ENCODE data around the gene HS3ST2.
A peak's percentile ranks its signal among the peaks of the same experiment; 100 is the strongest.

HS3ST2 gene

GRCh38 chr16:22787466-22788192 lies 26.3 kb upstream of the HS3ST2 start:
- H3K4me3 ChIP-seq (ENCODE audit: low read length), result no peak overlapping the region
- H3K27me3 ChIP-seq (ENCODE audit: control insufficient read depth, insufficient read depth, low read length), result no peaks in the 10 kb centered on the region
- H3K36me3 ChIP-seq (ENCODE audit: control insufficient read depth, insufficient read depth, low read length), result no peaks in the 10 kb centered on the region
- no peak overlapping the region for H3K9ac ChIP-seq (ENCODE audit: low read length)
- no peak overlapping the region for H3K27ac ChIP-seq (ENCODE audit: low read depth, low read length)
- no peaks in the 10 kb centered on the region for H3K4me1 ChIP-seq (ENCODE audit: control insufficient read depth, insufficient read depth, low read length)

- H3K4me3 ChIP-seq (ENCODE audit: low read length), result no peak overlapping the region
- H3K27me3 ChIP-seq (ENCODE audit: control insufficient read depth, insufficient read depth, low read length), result no peaks in the 10 kb centered on the region
- no peaks in the 10 kb centered on the region for H3K36me3 ChIP-seq (ENCODE audit: control insufficient read depth, insufficient read depth, low read length)
- H3K9ac ChIP-seq (ENCODE audit: low read length), result no peak overlapping the region
- no peaks in the 10 kb centered on the region for H3K4me1 ChIP-seq (ENCODE audit: control insufficient read depth, insufficient read depth, low read length)
- H3K27ac ChIP-seq (ENCODE audit: low read depth, low read length), result no peak overlapping the region
Measured at GRCh38 chr16:22788193-22788530, 25.8 kb upstream of the HS3ST2 start.

GRCh38 chr16:22789281-22789945 lies 24.5 kb upstream of the HS3ST2 start:
- H3K9ac ChIP-seq (ENCODE audit: low read length), result no peak overlapping the region
- no peaks in the 10 kb centered on the region for H3K4me1 ChIP-seq (ENCODE audit: control insufficient read depth, insufficient read depth, low read length)
- H3K27ac ChIP-seq (ENCODE audit: low read depth, low read length), result no peak overlapping the region
- H3K4me3 ChIP-seq (ENCODE audit: low read length), result no peak overlapping the region
- H3K27me3 ChIP-seq (ENCODE audit: control insufficient read depth, insufficient read depth, low read length), result no peaks in the 10 kb centered on the region
- H3K36me3 ChIP-seq (ENCODE audit: control insufficient read depth, insufficient read depth, low read length), result no peaks in the 10 kb centered on the region

GRCh38 chr16:22797551-22797950 lies 16.4 kb upstream of the HS3ST2 start:
- no peaks in the 10 kb centered on the region for H3K4me1 ChIP-seq (ENCODE audit: control insufficient read depth, insufficient read depth, low read length)
- H3K27me3 ChIP-seq (ENCODE audit: control insufficient read depth, insufficient read depth, low read length), result no peaks in the 10 kb centered on the region
- H3K9ac ChIP-seq (ENCODE audit: low read length), result no peak overlapping the region
- H3K27ac ChIP-seq (ENCODE audit: low read depth, low read length), result no peak overlapping the region
- H3K36me3 ChIP-seq (ENCODE audit: control insufficient read depth, insufficient read depth, low read length), result no peaks in the 10 kb centered on the region
- no peak overlapping the region for H3K4me3 ChIP-seq (ENCODE audit: low read length)

- Histone ChIP-seq H3K4me3 (ENCODE audit: low read length) (no peak overlapping the region), H3K9ac (ENCODE audit: low read length) (no peak overlapping the region), H3K27ac (ENCODE audit: low read depth, low read length) (no peak overlapping the region), H3K27me3 (ENCODE audit: control insufficient read depth, insufficient read depth, low read length) (no peaks in the 10 kb centered on the region), H3K4me1 (ENCODE audit: control insufficient read depth, insufficient read depth, low read length) (no peaks in the 10 kb centered on the region), H3K36me3 (ENCODE audit: control insufficient read depth, insufficient read depth, low read length) (no peaks in the 10 kb centered on the region)
Measured at GRCh38 chr16:22799113-22799512, 14.8 kb upstream of the HS3ST2 start.

- H3K27me3 ChIP-seq (ENCODE audit: control insufficient read depth, insufficient read depth, low read length), result no peaks in the 10 kb centered on the region
Measured at GRCh38 chr16:22804893-22805292, 9.1 kb upstream of the HS3ST2 start.

GRCh38 chr16:22805326-22805725 lies 8.6 kb upstream of the HS3ST2 start:
- H3K27ac ChIP-seq (ENCODE audit: low read depth, low read length), result no peak overlapping the region
- no peak overlapping the region for H3K4me3 ChIP-seq (ENCODE audit: low read length)
- no peak overlapping the region for H3K9ac ChIP-seq (ENCODE audit: low read length)
- no peaks in the 10 kb centered on the region for H3K36me3 ChIP-seq (ENCODE audit: control insufficient read depth, insufficient read depth, low read length)
- H3K27me3 ChIP-seq (ENCODE audit: control insufficient read depth, insufficient read depth, low read length), result no peaks in the 10 kb centered on the region
- no peaks in the 10 kb centered on the region for H3K4me1 ChIP-seq (ENCODE audit: control insufficient read depth, insufficient read depth, low read length)

More at GRCh38 chr16:22804893-22805292, 9.1 kb upstream of the HS3ST2 start:
- Histone ChIP-seq H3K27ac (ENCODE audit: low read depth, low read length) (no peak overlapping the region), H3K9ac (ENCODE audit: low read length) (no peak overlapping the region), H3K4me3 (ENCODE audit: low read length) (no peak overlapping the region), H3K36me3 (ENCODE audit: control insufficient read depth, insufficient read depth, low read length) (no peaks in the 10 kb centered on the region), H3K4me1 (ENCODE audit: control insufficient read depth, insufficient read depth, low read length) (no peaks in the 10 kb centered on the region)

- no peaks in the 10 kb centered on the region for H3K27me3 ChIP-seq (ENCODE audit: control insufficient read depth, insufficient read depth, low read length)
- H3K36me3 ChIP-seq (ENCODE audit: control insufficient read depth, insufficient read depth, low read length), result no peaks in the 10 kb centered on the region
- H3K9ac ChIP-seq (ENCODE audit: low read length), result no peak overlapping the region
- no peak overlapping the region for H3K4me3 ChIP-seq (ENCODE audit: low read length)
- H3K4me1 ChIP-seq (ENCODE audit: control insufficient read depth, insufficient read depth, low read length), result no peaks in the 10 kb centered on the region
- H3K27ac ChIP-seq (ENCODE audit: low read depth, low read length), result no peak overlapping the region
Measured at GRCh38 chr16:22806811-22807210, 7.2 kb upstream of the HS3ST2 start.

- Histone ChIP-seq H3K36me3 (ENCODE audit: control insufficient read depth, insufficient read depth, low read length) (no peaks in the 10 kb centered on the region), H3K4me3 (ENCODE audit: low read length) (no peak overlapping the region), H3K4me1 (ENCODE audit: control insufficient read depth, insufficient read depth, low read length) (no peaks in the 10 kb centered on the region), H3K27ac (ENCODE audit: low read depth, low read length) (no peak overlapping the region), H3K9ac (ENCODE audit: low read length) (no peak overlapping the region), H3K27me3 (ENCODE audit: control insufficient read depth, insufficient read depth, low read length) (peaks cover 11% of the 10 kb centered on the region)
Measured at GRCh38 chr16:22810226-22810625, 3.7 kb upstream of the HS3ST2 start.

- Histone ChIP-seq H3K27ac (ENCODE audit: low read depth, low read length) (no peak overlapping the region), H3K36me3 (ENCODE audit: control insufficient read depth, insufficient read depth, low read length) (no peaks in the 10 kb centered on the region), H3K4me1 (ENCODE audit: control insufficient read depth, insufficient read depth, low read length) (no peaks in the 10 kb centered on the region), H3K4me3 (ENCODE audit: low read length) (peak overlapping the region; percentile 60), H3K9ac (ENCODE audit: low read length) (no peak overlapping the region), H3K27me3 (ENCODE audit: control insufficient read depth, insufficient read depth, low read length) (peaks cover 11% of the 10 kb centered on the region)
Measured at GRCh38 chr16:22813223-22813947, 577 bp upstream of the HS3ST2 start.

- no peak overlapping the region for H3K27ac ChIP-seq (ENCODE audit: low read depth, low read length)
- peak overlapping the region; percentile 21 for H3K4me3 ChIP-seq (ENCODE audit: low read length)
Measured at GRCh38 chr16:22814711-22815105, 746 bp downstream of the HS3ST2 start.

GRCh38 chr16:22815863-22816262 lies 1.9 kb downstream of the HS3ST2 start:
- no peak overlapping the region for H3K27ac ChIP-seq (ENCODE audit: low read depth, low read length)
- H3K36me3 ChIP-seq (ENCODE audit: control insufficient read depth, insufficient read depth, low read length), result no peaks in the 10 kb centered on the region
- H3K4me3 ChIP-seq (ENCODE audit: low read length), result no peak overlapping the region
- no peak overlapping the region for H3K9ac ChIP-seq (ENCODE audit: low read length)
- no peaks in the 10 kb centered on the region for H3K4me1 ChIP-seq (ENCODE audit: control insufficient read depth, insufficient read depth, low read length)
- peaks cover 11% of the 10 kb centered on the region for H3K27me3 ChIP-seq (ENCODE audit: control insufficient read depth, insufficient read depth, low read length)

More at GRCh38 chr16:22814711-22815105, 746 bp downstream of the HS3ST2 start:
- Histone ChIP-seq H3K4me1 (ENCODE audit: control insufficient read depth, insufficient read depth, low read length) (no peaks in the 10 kb centered on the region), H3K36me3 (ENCODE audit: control insufficient read depth, insufficient read depth, low read length) (no peaks in the 10 kb centered on the region), H3K9ac (ENCODE audit: low read length) (no peak overlapping the region), H3K27me3 (ENCODE audit: control insufficient read depth, insufficient read depth, low read length) (peaks cover 11% of the 10 kb centered on the region)
